GM12878 (cell line): ENCODE measurements around the gene GPRIN1. TPM values are rescaled to one million over a fixed set of nuclear protein-coding genes. Genes with fewer than 3 reads are reported as not detected.

ENCODE experiments used
- ATAC-seq: fragments of 200-7000 bp; cut with Tn5 transposase; 3 replicates; pipeline ENCODE4 v1.9.1; 2020; ENCODE audit warnings: mild to moderate bottlenecking, moderate library complexity
- BruUV-seq: library from RNA; stranded (reverse); fragments of 400-500 nt; replicated peaks from 2 replicates; lab custom pipeline; 2021; lab: Mats Ljungman, UMichigan
- CTCF ChIA-PET: fragments of 300-600 bp; sonication (Branson Sonifier 250); formaldehyde crosslinking; extraction: SDS; loops from one replicate; lab custom pipeline; 2021; ENCODE audit warnings: inconsistent platforms; lab: Yijun Ruan, JAX
- POLR2A ChIA-PET: fragments of 350-600 bp; formaldehyde crosslinking; extraction: SDS; loops from one replicate; lab custom pipeline; 2021; ENCODE audit warnings: inconsistent platforms; lab: Charles Lee
- RAD21 ChIA-PET: fragments of 300-600 bp; sonication (Branson Sonifier 250); formaldehyde crosslinking; loops from one replicate; lab custom pipeline; 2023; ENCODE audit warnings: antibody characterized with exemption; ENCODE audit not compliant: unreplicated experiment; lab: Charles Lee
- SMC1A ChIA-PET: fragments of 300-600 bp; sonication (Branson Sonifier 250); formaldehyde crosslinking; loops from one replicate; lab custom pipeline; 2023; ENCODE audit not compliant: unreplicated experiment, uncharacterized antibody; lab: Charles Lee
- DNase-seq: peaks from one replicate; pipeline ENCODE4 v3.0.0-alpha.2; 2011; ENCODE audit warnings: low read depth, low spot score
- FAIRE-seq: peaks from 3 replicates; lab custom pipeline; 2011; peaks lifted over from hg19 to GRCh38; lab: Jason Lieb, UNC
- H2AFZ ChIP-seq: 2 replicates; pipeline ENCODE4 v1.6.0; 2011; ENCODE audit warnings: low read depth, low read length, control low read depth; ENCODE audit not compliant: control insufficient read depth
- H3K27ac ChIP-seq: 2 replicates; pipeline ENCODE4 v1.5.1; 2011; ENCODE audit warnings: control low read depth; ENCODE audit not compliant: control insufficient read depth, insufficient read depth
- H3K27me3 ChIP-seq, 2 experiments: replicated peaks in 1 of 2; 2 replicates each; pipeline versions ENCODE4 v1.6.0 to v1.6.1; 2011; ENCODE audit warnings: low read length in 1 of 2; ENCODE audit not compliant: control insufficient read depth in 2 of 2, insufficient read depth in 2 of 2
- H3K36me3 ChIP-seq, 2 experiments: 2 replicates each; pipeline ENCODE4 v1.5.1; 2011; ENCODE audit warnings: low read length in 1 of 2; ENCODE audit not compliant: control insufficient read depth in 2 of 2, insufficient read depth in 2 of 2
- H3K4me1 ChIP-seq: 2 replicates; pipeline ENCODE4 v1.6.1; 2011; ENCODE audit warnings: mild to moderate bottlenecking, low read length, moderate library complexity, mixed read lengths; ENCODE audit not compliant: control insufficient read depth, insufficient read depth
- H3K4me2 ChIP-seq: 2 replicates; pipeline ENCODE4 v1.6.0; 2011; ENCODE audit warnings: control low read depth; ENCODE audit not compliant: control insufficient read depth, insufficient read depth
- H3K4me3 ChIP-seq: fragments of 200-600 bp; sonication (generic); 2 replicates; pipeline ENCODE4 v1.5.1; 2016
- H3K79me2 ChIP-seq: 2 replicates; pipeline ENCODE4 v1.6.0; 2011; ENCODE audit warnings: low read length; ENCODE audit not compliant: control insufficient read depth, insufficient read depth
- H3K9ac ChIP-seq: 2 replicates; pipeline ENCODE4 v1.8.0; 2011; ENCODE audit warnings: low read length, control low read depth, mixed read lengths; ENCODE audit not compliant: control insufficient read depth, insufficient read depth
- H3K9me3 ChIP-seq: replicated peaks from 3 replicates; pipeline ENCODE4 v1.5.1; 2011; ENCODE audit warnings: mild to moderate bottlenecking, low read length; ENCODE audit not compliant: control insufficient read depth, insufficient read depth
- H4K20me1 ChIP-seq: 2 replicates; pipeline ENCODE4 v1.6.0; 2011; ENCODE audit not compliant: control insufficient read depth, insufficient read depth
- EED ChIP-seq: sonication (generic); IDR thresholded peaks from 2 replicates; pipeline ENCODE4 v1.6.1; 2016; ENCODE audit warnings: antibody characterized with exemption, low read depth
- HDAC2 ChIP-seq: fragments of 200-600 bp; sonication (generic); IDR thresholded peaks from 2 replicates; pipeline ENCODE4 v1.6.1; 2017
- IKZF1 ChIP-seq: fragments of 450-650 bp; conservative IDR thresholded peaks from 2 replicates; pipeline ENCODE4 v1.6.1; 2017; ENCODE audit warnings: antibody characterized with exemption, mild to moderate bottlenecking
- IKZF2 ChIP-seq, 2 experiments: fragments of 450-650 bp; IDR thresholded peaks; 2 replicates each; pipeline ENCODE4 v1.6.1; 2017; ENCODE audit warnings: mild to moderate bottlenecking in 2 of 2, moderate library complexity in 2 of 2
- JUNB ChIP-seq: IDR thresholded peaks from 2 replicates; pipeline ENCODE4 v1.6.1; 2016; ENCODE audit warnings: antibody characterized with exemption, mild to moderate bottlenecking
- MTA3 ChIP-seq: IDR thresholded peaks from 2 replicates; pipeline ENCODE4 v1.6.1; 2012; ENCODE audit warnings: low read length, inconsistent platforms, borderline replicate concordance
- MYB ChIP-seq: fragments of 150-350 bp; IDR thresholded peaks from 2 replicates; pipeline ENCODE4 v1.6.1; 2014; ENCODE audit warnings: mild to moderate bottlenecking, low read depth, low read length, borderline replicate concordance
- NR2C2 ChIP-seq: IDR thresholded peaks from 2 replicates; pipeline ENCODE4 v1.6.1; 2011; ENCODE audit warnings: borderline replicate concordance, low read depth; ENCODE audit not compliant: control insufficient read depth, insufficient read length
- NR2F1 ChIP-seq: fragments of 450-650 bp; conservative IDR thresholded peaks from 2 replicates; pipeline ENCODE4 v1.6.1; 2017; ENCODE audit warnings: mild to moderate bottlenecking
- RCOR1 ChIP-seq: conservative IDR thresholded peaks from 2 replicates; pipeline ENCODE4 v1.6.1; 2012; ENCODE audit warnings: low read depth, low read length, improper control_type of control experiment
- RUNX3 ChIP-seq: IDR thresholded peaks from 2 replicates; pipeline ENCODE4 v1.6.1; 2012; ENCODE audit warnings: low read length, inconsistent platforms
- SMARCA5 ChIP-seq: fragments of 450-650 bp; IDR thresholded peaks from 2 replicates; pipeline ENCODE4 v1.6.1; 2017; ENCODE audit warnings: mild to moderate bottlenecking
- STAT1 ChIP-seq: fragments of 450-650 bp; conservative IDR thresholded peaks from 2 replicates; pipeline ENCODE4 v1.6.1; 2014; ENCODE audit warnings: antibody characterized with exemption, mild to moderate bottlenecking
- TCF12 ChIP-seq: IDR thresholded peaks from 2 replicates; pipeline ENCODE4 v1.6.1; 2011; ENCODE audit warnings: low read depth, mild to moderate bottlenecking, low read length
- ZBED1 ChIP-seq: IDR thresholded peaks from 2 replicates; pipeline ENCODE4 v1.6.1; 2016; ENCODE audit warnings: borderline replicate concordance
- WGBS: methylation state at CpG from one replicate; pipeline ENCODE4 v1.1.6; 2016; ENCODE audit warnings: low lambda C conversion rate; ENCODE audit not compliant: insufficient replicate concordance, insufficient coverage; ENCODE audit errors: missing lambda C conversion rate; 5-methylcytosine and 5-hydroxymethylcytosine counted together
- in situ Hi-C: fragments of 300-500 bp; cut with MboI; formaldehyde crosslinking; loops from 9 replicates; pipeline ENCODE4 v1.14.3; 2018; ENCODE audit warnings: mixed read lengths
- intact Hi-C: fragments of 100-400 bp; cut with micrococcal nuclease; formaldehyde crosslinking; loops from one replicate; pipeline ENCODE4 v1.14.2; 2022; ENCODE audit not compliant: unreplicated experiment
- polyA plus RNA-seq, 11 experiments: library from polyadenylated mRNA; depleted of rRNA in 4 of 11; unstranded in 6 of 11; stranded (reverse) in 5 of 11; fragments of >200 nt; fragmentation: Nextera tagmentation in 4 of 11; fragmentation: Illumina TruSeq in 1 of 11; extraction: Ambion mirVana in 4 of 11; extraction: Trizol in 1 of 11; gene quantifications; 1 replicate in 1 of 11; 2 replicates in 10 of 11; pipeline versions ENCODE4 v1.2.1 to v1.2.3, GENCODE V29; 2011 to 2016; ENCODE audit warnings: inconsistent platforms in 2 of 11, missing spikeins in 2 of 11, low read depth in 1 of 11
- total RNA-seq, 4 experiments: library from RNA; depleted of rRNA in 3 of 4; stranded (reverse); fragments of >200 nt in 3 of 4; fragmentation: Illumina TruSeq in 1 of 4; extraction: Trizol in 1 of 4; gene quantifications; 2 replicates each; pipeline versions ENCODE4 v1.2.1 to v1.2.3, GENCODE V29; 2013 to 2021

Gene GPRIN1
- total and polyA plus RNA-seq, 10 of the 15 experiments (the other 5 are each of a cell fraction or from before 2014, with no cell fraction given), result 0.52 to 16.3 (median 4.5) TPM

GRCh38 chr5:176640616-176641015, 30.7 kb upstream of the GPRIN1 start:
- Histone ChIP-seq H3K9me3 (no peaks in the 10 kb centered on the region), H3K27ac (no peak overlapping the region), H3K4me3 (no peak overlapping the region), H3K4me1 (no peaks in the 10 kb centered on the region), H4K20me1 (no peaks in the 10 kb centered on the region), H3K79me2 (no peaks in the 10 kb centered on the region), H3K9ac (no peak overlapping the region)
- in situ Hi-C loops, result no loop called here
- DNase-seq, result no peak
- RAD21 ChIA-PET, result no interaction called here
- SMC1A ChIA-PET, result no interaction called here
- CTCF ChIA-PET, result interaction anchor here (0.6 kb wide), 1 partner anchor 408 kb away, joined by 4 read pairs; no protein-coding TSS in a partner anchor
- intact Hi-C loops, result loop anchor here (10.0 kb wide), 1 partner anchor 226 kb away; the partner anchor contains the start of gene CLTB
- TF ChIP-seq MTA3 (no peak), IKZF1 (no peak), STAT1 (no peak), HDAC2 (no peak), MYB (no peak), RUNX3 (no peak), TCF12 (no peak), NR2C2 (no peak), JUNB (no peak), SMARCA5 (no peak), RCOR1 (no peak), NR2F1 (no peak), IKZF2 (IDR thresholded peaks at IDR 0.05) (no peak), ZBED1 (no peak), EED (no peak)
- TF ChIP-seq, all 136 proteins: peak for 0
- ATAC-seq (no peak), FAIRE-seq (no peak)
- BruUV-seq, result no TSS peak
- H3K4me2 ChIP-seq, result no peak overlapping the region
- POLR2A ChIA-PET, result no interaction called here
- WGBS, result 2% methylated on average over 4 of the region's 4 CpGs
- no peaks in the 10 kb centered on the region for H3K27me3 ChIP-seq
- no peaks in the 10 kb centered on the region for H3K36me3 ChIP-seq
- H2AFZ ChIP-seq, result no peak overlapping the region
